ENCODE data around the gene GPR62. TPM values are rescaled to one million over a fixed set of nuclear protein-coding genes. Genes with fewer than 3 reads are reported as not detected.
A peak's percentile ranks its signal among the peaks of the same experiment; 100 is the strongest.

GPR62 gene
- polyA plus RNA-seq, 3 donors: not detected

DNA sequence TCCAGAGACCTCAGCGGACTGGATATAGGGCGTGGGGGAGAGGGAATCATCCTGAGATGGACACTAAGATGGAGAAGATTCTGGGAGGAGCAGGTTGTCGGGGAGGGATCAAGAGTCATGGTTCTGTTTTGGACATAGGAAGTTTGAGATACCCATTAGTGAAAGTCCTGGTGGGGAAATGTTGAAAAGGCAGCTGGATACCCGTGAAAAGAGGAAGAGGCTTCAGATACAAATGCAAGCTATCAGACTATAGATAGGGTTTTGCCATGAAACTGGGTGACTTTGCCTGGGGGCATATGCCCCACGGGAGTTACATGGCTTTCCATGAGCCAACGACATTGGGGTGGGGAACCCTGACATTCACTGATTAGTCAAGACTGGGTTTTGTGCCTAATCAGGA is 1.1 kb upstream of the GPR62 start:
- no peak overlapping the region for H2AFZ ChIP-seq (ENCODE audit: insufficient read depth, low read depth, low read length, poor library complexity, severe bottlenecking)
- H3K4me3 Mint-ChIP-seq: peak overlapping the region; percentile 34 to 58
- H3K27ac Mint-ChIP-seq: peak overlapping the region in 6 of 7 donors; percentile 61 to 91 (median 87)
- peak; percentile 49 to 76 (median 70) for DNase-seq
- no peak for TF ChIP-seq CTCF (IDR thresholded peaks at IDR 0.05)
- peaks cover 2 to 16% of the 10 kb centered on the region in 2 donors for H3K27me3 ChIP-seq (ENCODE audit: control insufficient read depth in 2 of 2, insufficient read depth in 2 of 2, low read length in 2 of 2)
- peak overlapping the region in 1 of 3 experiments; percentile 9 for H3K4me3 ChIP-seq (replicated peaks in 1 of 3; ENCODE audit: low read depth in 2 of 3, low read length in 3 of 3)
- no peak overlapping the region for H3K4me2 ChIP-seq (replicated peaks; ENCODE audit: extremely low read depth, low read length, poor library complexity, severe bottlenecking)
- H3K27ac ChIP-seq (ENCODE audit: low read depth in 1 of 2, low read length in 2 of 2): peak overlapping the region in 1 of 2 donors; percentile 36
- 34% methylated on average over 5 of the region's 6 CpGs for WGBS (ENCODE audit: insufficient coverage)
- peaks cover 42% of the 10 kb centered on the region for H3K4me1 Mint-ChIP-seq
- H3K79me2 ChIP-seq (ENCODE audit: insufficient read depth, low read length): no peaks in the 10 kb centered on the region
- H3K9me3 ChIP-seq (replicated peaks in 1 of 2; ENCODE audit: control insufficient read depth in 1 of 2, insufficient read depth in 1 of 2, low read length in 2 of 2): no peaks in the 10 kb centered on the region
- no peaks in the 10 kb centered on the region for H3K36me3 ChIP-seq (replicated peaks in 1 of 2; ENCODE audit: control insufficient read depth in 1 of 2, insufficient read depth in 2 of 2, low read length in 2 of 2)
- no peaks in the 10 kb centered on the region for H3K36me3 Mint-ChIP-seq
- no peak overlapping the region for H3K9ac ChIP-seq (ENCODE audit: insufficient read depth, low read length, poor library complexity, severe bottlenecking)
- H4K20me1 ChIP-seq (ENCODE audit: insufficient read depth, low read length): no peaks in the 10 kb centered on the region
- peaks cover 9 to 18% (median 18%) of the 10 kb centered on the region in 3 donors for H3K27me3 Mint-ChIP-seq (ENCODE audit: low read depth in 3 of 3)
- intact Hi-C loops (cut with micrococcal nuclease): no loop called here
- peaks cover 0 to 5% (median 0%) of the 10 kb centered on the region in 7 donors for H3K9me3 Mint-ChIP-seq
- peaks cover 45 to 51% of the 10 kb centered on the region in 2 donors for H3K4me1 ChIP-seq (ENCODE audit: control insufficient read depth in 1 of 2, insufficient read depth in 2 of 2, low read length in 2 of 2)

GRCh38 chr3:51954713-51955112 is 468 bp upstream of the GPR62 start:
- no peak for DNase-seq
- Mint-ChIP-seq H3K4me3 (peak overlapping the region in 1 of 2 donors; percentile 57), H3K9me3 (peaks cover 0 to 5% (median 0%) of the 10 kb centered on the region in 7 donors), H3K27ac (peak overlapping the region in 1 of 7 donors; percentile 13), H3K36me3 (no peaks in the 10 kb centered on the region), H3K4me1 (peaks cover 42% of the 10 kb centered on the region), H3K27me3 (ENCODE audit: low read depth in 3 of 3) (peaks cover 8 to 23% (median 19%) of the 10 kb centered on the region in 3 donors)
- 100% methylated on average over 1 of the region's 1 CpG for WGBS (ENCODE audit: insufficient coverage)
- no peaks in the 10 kb centered on the region for H3K79me2 ChIP-seq (ENCODE audit: insufficient read depth, low read length)
- H3K4me2 ChIP-seq (replicated peaks; ENCODE audit: extremely low read depth, low read length, poor library complexity, severe bottlenecking): no peak overlapping the region
- no peaks in the 10 kb centered on the region for H4K20me1 ChIP-seq (ENCODE audit: insufficient read depth, low read length)
- H3K4me1 ChIP-seq (ENCODE audit: control insufficient read depth in 1 of 2, insufficient read depth in 2 of 2, low read length in 2 of 2): peaks cover 45 to 51% of the 10 kb centered on the region in 2 donors
- H3K9ac ChIP-seq (ENCODE audit: insufficient read depth, low read length, poor library complexity, severe bottlenecking): no peak overlapping the region
- no peaks in the 10 kb centered on the region for H3K9me3 ChIP-seq (replicated peaks in 1 of 2; ENCODE audit: control insufficient read depth in 1 of 2, insufficient read depth in 1 of 2, low read length in 2 of 2)
- no peak overlapping the region for H2AFZ ChIP-seq (ENCODE audit: insufficient read depth, low read depth, low read length, poor library complexity, severe bottlenecking)
- H3K27me3 ChIP-seq (ENCODE audit: control insufficient read depth in 2 of 2, insufficient read depth in 2 of 2, low read length in 2 of 2): peaks cover 2 to 16% of the 10 kb centered on the region in 2 donors
- H3K27ac ChIP-seq (ENCODE audit: low read depth in 1 of 2, low read length in 2 of 2): no peak overlapping the region
- no peaks in the 10 kb centered on the region for H3K36me3 ChIP-seq (replicated peaks in 1 of 2; ENCODE audit: control insufficient read depth in 1 of 2, insufficient read depth in 2 of 2, low read length in 2 of 2)
- no peak for TF ChIP-seq CTCF (IDR thresholded peaks at IDR 0.05)
- H3K4me3 ChIP-seq (replicated peaks in 1 of 3; ENCODE audit: low read depth in 2 of 3, low read length in 3 of 3): no peak overlapping the region
- intact Hi-C loops (cut with micrococcal nuclease): no loop called here
